Measurements from ENCODE around the gene CEP112.

CEP112 gene

DNA sequence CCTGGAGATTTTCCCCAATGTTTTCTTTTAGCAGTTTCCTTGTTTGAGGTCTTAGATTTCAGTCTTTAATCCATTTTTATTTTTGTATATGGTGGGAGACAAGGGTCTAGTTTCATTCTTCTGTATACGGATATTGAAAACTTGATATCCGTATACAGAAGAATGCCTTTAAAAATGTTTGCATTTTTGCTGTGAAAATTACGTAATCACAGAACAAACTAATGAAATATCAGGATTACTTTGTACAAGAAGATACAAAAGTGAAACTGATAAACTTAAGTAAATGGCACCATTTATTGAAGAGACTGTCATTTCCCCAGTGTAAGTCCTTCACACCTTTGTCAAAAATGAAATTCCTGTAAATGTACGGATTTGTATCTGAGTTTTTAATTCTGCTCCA, 13.3 kb downstream of the CEP112 start:
- no peak overlapping the region for H3K4me3 ChIP-seq (ENCODE audit: low read depth, low read length)
- CTCF ChIA-PET = interaction anchor here (1.4 kb wide), 1 partner anchor 13 kb away, joined by 3 read pairs; no protein-coding TSS in a partner anchor
- DNase-seq (ENCODE audit: low read depth, low spot score) = no peak
- TF ChIP-seq, protein P1, sequence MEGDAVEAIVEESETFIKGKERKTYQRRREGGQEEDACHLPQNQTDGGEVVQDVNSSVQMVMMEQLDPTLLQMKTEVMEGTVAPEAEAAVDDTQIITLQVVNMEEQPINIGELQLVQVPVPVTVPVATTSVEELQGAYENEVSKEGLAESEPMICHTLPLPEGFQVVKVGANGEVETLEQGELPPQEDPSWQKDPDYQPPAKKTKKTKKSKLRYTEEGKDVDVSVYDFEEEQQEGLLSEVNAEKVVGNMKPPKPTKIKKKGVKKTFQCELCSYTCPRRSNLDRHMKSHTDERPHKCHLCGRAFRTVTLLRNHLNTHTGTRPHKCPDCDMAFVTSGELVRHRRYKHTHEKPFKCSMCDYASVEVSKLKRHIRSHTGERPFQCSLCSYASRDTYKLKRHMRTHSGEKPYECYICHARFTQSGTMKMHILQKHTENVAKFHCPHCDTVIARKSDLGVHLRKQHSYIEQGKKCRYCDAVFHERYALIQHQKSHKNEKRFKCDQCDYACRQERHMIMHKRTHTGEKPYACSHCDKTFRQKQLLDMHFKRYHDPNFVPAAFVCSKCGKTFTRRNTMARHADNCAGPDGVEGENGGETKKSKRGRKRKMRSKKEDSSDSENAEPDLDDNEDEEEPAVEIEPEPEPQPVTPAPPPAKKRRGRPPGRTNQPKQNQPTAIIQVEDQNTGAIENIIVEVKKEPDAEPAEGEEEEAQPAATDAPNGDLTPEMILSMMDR (IDR thresholded peaks at IDR 0.05; ENCODE audit: insufficient read depth, low read length, missing control alignments) = no peak
- POLR2A ChIA-PET = no interaction called here

DNA sequence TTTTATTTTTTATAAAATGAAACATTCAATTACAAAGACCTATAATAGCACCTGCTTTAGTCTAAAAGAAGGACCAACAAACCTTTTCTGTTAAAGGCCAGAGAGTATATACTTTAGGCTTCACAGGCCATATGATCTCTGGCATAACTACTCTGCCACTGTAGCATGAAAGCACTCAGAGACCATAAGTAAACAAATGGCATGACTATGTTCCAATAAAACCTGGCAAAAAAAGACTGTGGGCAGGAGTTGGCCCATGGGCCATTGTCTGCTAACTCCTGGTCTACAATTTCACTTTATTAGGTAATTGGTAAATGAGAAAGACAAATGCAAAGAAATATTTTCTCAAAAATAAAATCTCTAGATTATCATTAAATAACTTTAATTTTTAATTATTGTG, 14.9 kb downstream of the CEP112 start:
- ChIA-PET POLR2A (no interaction called here), CTCF (interaction anchor here (1.0 kb wide), 1 partner anchor 23 kb away, joined by 3 read pairs; no protein-coding TSS in a partner anchor)
- no peak for DNase-seq (ENCODE audit: low read depth, low spot score)
- TF ChIP-seq, protein P1 (IDR thresholded peaks at IDR 0.05; ENCODE audit: insufficient read depth, low read length, missing control alignments) = no peak
- no peak overlapping the region for H3K4me3 ChIP-seq (ENCODE audit: low read depth, low read length)

DNA sequence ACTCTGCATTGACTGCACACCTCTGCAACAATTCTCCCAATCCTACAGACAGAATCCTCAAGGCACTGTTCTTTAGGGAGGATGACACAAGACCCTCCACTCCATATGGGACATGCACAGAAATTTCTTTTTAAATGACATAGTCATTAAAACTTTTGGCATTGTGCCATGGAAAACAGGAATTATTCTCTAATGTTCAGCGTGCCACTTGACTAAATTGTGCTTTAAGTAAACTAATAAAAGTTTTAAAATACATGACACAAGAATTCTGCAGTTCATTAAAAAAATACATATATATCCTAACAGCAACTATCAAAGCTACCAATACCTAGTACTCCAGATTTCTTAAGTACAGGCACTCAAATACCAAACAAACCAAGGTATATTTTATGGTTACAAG, 16.0 kb downstream of the CEP112 start:
- TF ChIP-seq, protein P1 (IDR thresholded peaks at IDR 0.05; ENCODE audit: insufficient read depth, low read length, missing control alignments) = no peak
- no peak overlapping the region for H3K4me3 ChIP-seq (ENCODE audit: low read depth, low read length)
- DNase-seq (ENCODE audit: low read depth, low spot score) = no peak
- ChIA-PET POLR2A (no interaction called here), CTCF (interaction anchor here (1.4 kb wide), 1 partner anchor 11 kb away, joined by 4 read pairs; no protein-coding TSS in a partner anchor)

DNA sequence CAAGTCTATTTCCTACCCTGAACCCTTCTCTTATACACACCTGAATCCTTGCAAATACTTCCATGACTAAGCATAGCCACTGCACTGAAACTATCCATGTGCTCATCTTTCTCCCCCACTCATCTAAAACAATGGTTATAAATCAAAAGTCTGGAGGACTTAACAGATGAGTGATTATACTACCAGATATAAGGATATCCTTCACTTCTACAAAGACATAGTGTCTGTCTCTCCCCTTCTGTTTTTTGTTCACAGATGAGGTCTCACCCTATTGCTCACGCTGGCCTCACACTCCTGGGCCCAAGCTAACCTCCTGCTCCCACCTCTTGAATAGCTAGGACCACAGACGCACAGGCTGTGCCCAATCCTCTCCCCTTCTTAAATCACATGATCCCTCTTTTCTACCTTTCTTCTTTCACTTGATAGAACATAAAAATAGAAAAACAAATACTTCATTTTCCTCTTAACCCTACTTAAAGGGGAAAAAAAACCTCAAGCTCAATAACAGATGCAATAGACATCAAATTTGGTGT, 19.2 kb downstream of the CEP112 start:
- POLR2A ChIA-PET = no interaction called here
- TF ChIP-seq, protein P1 (IDR thresholded peaks at IDR 0.05; ENCODE audit: insufficient read depth, low read length, missing control alignments) = no peak
- DNase-seq (ENCODE audit: low read depth, low spot score) = no peak
- CTCF ChIA-PET = interaction anchor here (0.9 kb wide), 1 partner anchor 41 kb away, joined by 4 read pairs; no protein-coding TSS in a partner anchor
- no peak overlapping the region for H3K4me3 ChIP-seq (ENCODE audit: low read depth, low read length)

DNA sequence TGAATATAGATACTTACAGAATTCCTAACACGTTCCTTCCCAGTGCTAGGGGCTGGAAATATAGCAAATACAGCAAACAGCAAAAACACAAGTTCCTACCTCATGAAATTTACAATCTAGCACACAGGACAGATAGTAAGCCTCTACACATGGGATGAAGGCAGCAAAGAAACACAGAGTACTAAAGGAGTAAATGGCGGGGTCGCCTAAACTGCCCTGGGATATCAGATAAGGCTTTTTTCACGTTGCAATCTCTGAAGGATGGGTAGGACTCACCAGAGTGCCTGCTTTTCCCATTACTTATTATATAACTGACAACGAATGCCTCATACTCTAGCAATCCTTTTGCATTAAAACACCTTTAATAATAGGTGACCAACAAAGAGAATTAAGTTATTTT, 19.8 kb downstream of the CEP112 start:
- ChIA-PET POLR2A (no interaction called here), CTCF (no interaction called here)
- TF ChIP-seq, protein P1 (IDR thresholded peaks at IDR 0.05; ENCODE audit: insufficient read depth, low read length, missing control alignments) = no peak
- DNase-seq (ENCODE audit: low read depth, low spot score) = no peak
- H3K4me3 ChIP-seq (ENCODE audit: low read depth, low read length) = no peak overlapping the region

DNA sequence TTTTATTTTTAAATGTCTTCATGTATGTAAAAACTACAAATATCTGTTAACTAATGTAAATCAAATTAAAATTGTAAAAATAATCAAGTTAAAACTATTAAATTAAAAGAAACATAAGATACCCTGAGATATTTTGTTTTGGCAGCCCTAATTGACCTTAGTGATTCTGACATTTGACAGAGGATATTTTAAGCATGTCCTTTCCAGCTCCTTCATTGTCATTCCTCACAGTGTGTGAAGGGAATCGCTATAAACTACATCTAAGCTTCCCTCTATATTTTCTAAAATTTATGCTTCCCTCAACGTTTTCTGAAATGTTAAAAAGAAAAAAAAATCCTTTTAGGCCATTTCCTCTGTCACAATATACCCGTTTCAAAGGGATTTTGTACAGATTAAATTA, 20.2 kb downstream of the CEP112 start:
- TF ChIP-seq, protein P1 (IDR thresholded peaks at IDR 0.05; ENCODE audit: insufficient read depth, low read length, missing control alignments) = no peak
- ChIA-PET POLR2A (no interaction called here), CTCF (no interaction called here)
- no peak for DNase-seq (ENCODE audit: low read depth, low spot score)
- H3K4me3 ChIP-seq (ENCODE audit: low read depth, low read length) = no peak overlapping the region
